GM13976 (cell line): Measurements from ENCODE around the gene CHN1.

Experiments used
- DNase-seq: peaks from one replicate; pipeline ENCODE4 v3.0.0; 2012; ENCODE audit warnings: low spot score
- in situ Hi-C: fragments of 300-500 bp; cut with MboI; formaldehyde crosslinking; loops from one replicate; pipeline ENCODE4 v1.12.0; 2022; ENCODE audit warnings: low sequenced_read_pairs, mixed read lengths, inconsistent platforms; ENCODE audit not compliant: unreplicated experiment
- TF ChIP-seq, protein P1 (sequence below): IDR thresholded peaks from 2 replicates; pipeline ENCODE4 v1.5.1; 2012; ENCODE audit warnings: borderline replicate concordance, mild to moderate bottlenecking; ENCODE audit not compliant: insufficient read depth; ENCODE audit errors: extremely low read depth, missing control alignments, control extremely low read depth

Gene CHN1

GRCh38 chr2:174925046-174925784, 80.0 kb downstream of the CHN1 start:
- in situ Hi-C loops = no loop called here
- DNase-seq = no peak
- TF ChIP-seq, protein P1, sequence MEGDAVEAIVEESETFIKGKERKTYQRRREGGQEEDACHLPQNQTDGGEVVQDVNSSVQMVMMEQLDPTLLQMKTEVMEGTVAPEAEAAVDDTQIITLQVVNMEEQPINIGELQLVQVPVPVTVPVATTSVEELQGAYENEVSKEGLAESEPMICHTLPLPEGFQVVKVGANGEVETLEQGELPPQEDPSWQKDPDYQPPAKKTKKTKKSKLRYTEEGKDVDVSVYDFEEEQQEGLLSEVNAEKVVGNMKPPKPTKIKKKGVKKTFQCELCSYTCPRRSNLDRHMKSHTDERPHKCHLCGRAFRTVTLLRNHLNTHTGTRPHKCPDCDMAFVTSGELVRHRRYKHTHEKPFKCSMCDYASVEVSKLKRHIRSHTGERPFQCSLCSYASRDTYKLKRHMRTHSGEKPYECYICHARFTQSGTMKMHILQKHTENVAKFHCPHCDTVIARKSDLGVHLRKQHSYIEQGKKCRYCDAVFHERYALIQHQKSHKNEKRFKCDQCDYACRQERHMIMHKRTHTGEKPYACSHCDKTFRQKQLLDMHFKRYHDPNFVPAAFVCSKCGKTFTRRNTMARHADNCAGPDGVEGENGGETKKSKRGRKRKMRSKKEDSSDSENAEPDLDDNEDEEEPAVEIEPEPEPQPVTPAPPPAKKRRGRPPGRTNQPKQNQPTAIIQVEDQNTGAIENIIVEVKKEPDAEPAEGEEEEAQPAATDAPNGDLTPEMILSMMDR = no peak

DNA sequence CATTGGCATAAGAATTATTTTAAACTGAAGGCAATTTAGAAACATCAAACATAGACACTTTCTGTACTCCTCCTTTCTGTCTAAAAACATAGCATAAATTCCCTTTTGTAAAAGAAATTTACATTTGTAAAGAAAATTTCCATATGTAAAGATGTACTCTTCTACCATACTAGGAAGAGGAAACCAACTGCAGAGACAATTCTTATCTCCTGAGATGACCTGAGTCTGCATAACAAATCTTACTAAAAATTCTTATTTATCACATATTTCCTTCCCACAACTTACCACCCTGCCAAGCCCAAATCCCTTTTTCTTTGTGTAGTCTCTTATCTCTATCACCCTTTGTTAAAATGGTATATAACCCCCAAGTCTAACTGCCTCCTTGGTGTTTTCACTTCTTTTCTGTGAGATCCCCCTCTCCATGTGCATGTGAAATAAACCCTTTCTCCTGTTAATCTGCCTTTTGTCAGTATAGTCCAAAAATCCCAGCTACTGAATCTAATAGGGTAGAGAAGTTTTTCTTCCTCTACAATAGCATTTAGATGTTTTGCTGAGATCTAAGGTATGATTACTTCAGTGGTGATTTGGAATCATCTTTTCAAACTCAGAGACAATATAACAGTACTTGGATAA, 81.0 kb downstream of the CHN1 start:
- TF ChIP-seq, protein P1 = no peak
- DNase-seq = no peak
- in situ Hi-C loops = no loop called here

GRCh38 chr2:174919947-174920595, 85.1 kb downstream of the CHN1 start:
- DNase-seq = no peak
- TF ChIP-seq, protein P1 = no peak
- in situ Hi-C loops = no loop called here

- in situ Hi-C loops = no loop called here
- TF ChIP-seq, protein P1 = no peak
- no peak for DNase-seq
Measured at GRCh38 chr2:174918886-174919526, 86.2 kb downstream of the CHN1 start.

DNA sequence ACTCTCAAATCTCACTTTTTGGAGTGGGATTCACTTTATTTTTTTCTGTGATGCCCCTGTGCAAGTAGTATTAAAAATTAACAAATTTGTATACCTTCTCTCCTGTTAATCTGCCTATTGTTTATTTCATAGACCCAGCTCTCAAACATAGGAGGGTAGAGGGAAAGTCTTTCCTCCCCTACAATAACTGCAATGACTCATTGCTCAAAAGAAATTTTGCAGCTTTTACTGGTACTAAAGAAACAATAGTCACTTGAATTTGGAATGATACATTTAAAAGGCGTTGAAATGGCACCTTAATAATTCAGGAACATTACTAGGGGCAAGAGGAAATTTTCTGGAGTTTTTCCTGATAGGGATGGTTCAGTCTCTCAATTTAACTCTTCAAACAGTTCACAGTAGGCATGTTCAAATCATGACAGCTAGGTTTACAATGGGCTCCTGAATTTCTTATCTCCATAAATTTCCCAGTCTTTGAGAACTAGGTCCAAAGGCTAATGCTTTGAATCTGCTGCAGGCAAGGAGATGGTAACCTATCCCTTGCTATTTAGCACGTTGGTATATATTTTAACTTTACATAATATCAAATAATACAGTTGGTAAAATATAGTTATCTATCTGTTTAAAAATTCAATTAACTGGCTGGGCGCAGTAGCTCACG, 88.8 kb downstream of the CHN1 start:
- TF ChIP-seq, protein P1 = no peak
- no peak for DNase-seq
- in situ Hi-C loops = no loop called here
